ENCODE measurements around the gene NTM.

The NTM gene

DNA sequence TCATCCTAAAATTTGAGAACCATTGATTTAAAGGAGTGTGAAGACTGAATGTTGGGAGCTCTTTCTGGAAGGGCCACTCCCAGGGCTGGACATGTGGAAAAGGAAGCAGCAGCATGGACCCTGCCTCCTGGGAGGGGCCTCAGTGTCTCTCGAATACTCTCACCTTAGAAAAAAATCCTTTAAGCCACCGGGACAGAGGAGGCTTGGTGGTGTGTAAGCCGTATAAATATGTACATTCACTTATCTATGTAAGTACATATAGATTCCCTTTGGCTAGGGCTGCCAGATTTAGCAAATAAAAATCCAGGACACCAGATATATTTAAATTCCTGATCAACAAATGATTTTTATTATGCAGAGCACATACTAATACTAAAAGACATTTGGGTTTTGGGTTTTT is 17.6 kb downstream of the NTM start:
- no peak overlapping the region for H3K4me3 ChIP-seq (ENCODE audit: low read length)
- TF ChIP-seq, protein P1, sequence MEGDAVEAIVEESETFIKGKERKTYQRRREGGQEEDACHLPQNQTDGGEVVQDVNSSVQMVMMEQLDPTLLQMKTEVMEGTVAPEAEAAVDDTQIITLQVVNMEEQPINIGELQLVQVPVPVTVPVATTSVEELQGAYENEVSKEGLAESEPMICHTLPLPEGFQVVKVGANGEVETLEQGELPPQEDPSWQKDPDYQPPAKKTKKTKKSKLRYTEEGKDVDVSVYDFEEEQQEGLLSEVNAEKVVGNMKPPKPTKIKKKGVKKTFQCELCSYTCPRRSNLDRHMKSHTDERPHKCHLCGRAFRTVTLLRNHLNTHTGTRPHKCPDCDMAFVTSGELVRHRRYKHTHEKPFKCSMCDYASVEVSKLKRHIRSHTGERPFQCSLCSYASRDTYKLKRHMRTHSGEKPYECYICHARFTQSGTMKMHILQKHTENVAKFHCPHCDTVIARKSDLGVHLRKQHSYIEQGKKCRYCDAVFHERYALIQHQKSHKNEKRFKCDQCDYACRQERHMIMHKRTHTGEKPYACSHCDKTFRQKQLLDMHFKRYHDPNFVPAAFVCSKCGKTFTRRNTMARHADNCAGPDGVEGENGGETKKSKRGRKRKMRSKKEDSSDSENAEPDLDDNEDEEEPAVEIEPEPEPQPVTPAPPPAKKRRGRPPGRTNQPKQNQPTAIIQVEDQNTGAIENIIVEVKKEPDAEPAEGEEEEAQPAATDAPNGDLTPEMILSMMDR (conservative IDR thresholded peaks at IDR 0.05; ENCODE audit: low read length): no peak
- DNase-seq (ENCODE audit: low read depth): no peak

DNA sequence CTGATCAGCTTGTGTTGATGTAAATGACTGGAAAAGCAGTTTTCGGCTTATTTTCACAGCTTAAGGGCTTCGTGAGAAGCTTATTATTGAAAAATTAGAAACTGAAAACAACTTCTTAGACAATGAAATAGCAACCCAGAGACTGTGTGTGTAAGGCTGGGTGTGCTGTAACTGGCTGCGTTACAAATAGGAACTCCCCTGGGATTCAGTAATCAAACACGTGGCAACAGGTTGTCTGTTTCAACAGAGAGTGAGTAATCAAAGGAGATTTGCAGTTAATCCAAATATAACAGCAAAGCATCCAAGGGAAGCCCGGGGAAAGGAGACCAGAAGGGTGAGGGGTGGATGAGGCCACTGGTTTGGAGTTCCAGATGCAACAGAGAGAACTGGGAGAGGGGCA is 19.2 kb downstream of the NTM start:
- no peak for DNase-seq (ENCODE audit: low read depth)
- TF ChIP-seq, protein P1 (conservative IDR thresholded peaks at IDR 0.05; ENCODE audit: low read length): no peak
- H3K4me3 ChIP-seq (ENCODE audit: low read length): no peak overlapping the region

DNA sequence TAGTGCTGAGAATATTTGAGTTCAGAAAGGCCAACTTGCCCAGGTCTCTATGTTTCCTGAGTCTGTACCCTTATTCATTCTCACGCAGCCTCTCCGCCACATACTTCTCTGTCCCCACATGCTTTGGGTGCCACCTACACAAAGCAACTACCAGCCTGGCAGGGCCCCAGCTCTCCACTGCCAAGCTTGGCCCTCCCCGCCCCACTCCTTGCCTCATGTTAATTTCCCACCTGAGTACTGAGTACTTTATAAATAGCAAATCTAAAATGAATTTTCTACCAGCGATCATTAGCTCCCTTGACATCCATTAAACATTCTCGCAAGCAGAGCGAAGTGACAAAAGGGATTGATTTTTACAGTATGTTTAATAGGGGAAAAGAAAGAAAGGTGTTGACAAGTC is 20.8 kb downstream of the NTM start:
- no peak overlapping the region for H3K4me3 ChIP-seq (ENCODE audit: low read length)
- TF ChIP-seq, protein P1 (conservative IDR thresholded peaks at IDR 0.05; ENCODE audit: low read length): no peak
- DNase-seq (ENCODE audit: low read depth): no peak

DNA sequence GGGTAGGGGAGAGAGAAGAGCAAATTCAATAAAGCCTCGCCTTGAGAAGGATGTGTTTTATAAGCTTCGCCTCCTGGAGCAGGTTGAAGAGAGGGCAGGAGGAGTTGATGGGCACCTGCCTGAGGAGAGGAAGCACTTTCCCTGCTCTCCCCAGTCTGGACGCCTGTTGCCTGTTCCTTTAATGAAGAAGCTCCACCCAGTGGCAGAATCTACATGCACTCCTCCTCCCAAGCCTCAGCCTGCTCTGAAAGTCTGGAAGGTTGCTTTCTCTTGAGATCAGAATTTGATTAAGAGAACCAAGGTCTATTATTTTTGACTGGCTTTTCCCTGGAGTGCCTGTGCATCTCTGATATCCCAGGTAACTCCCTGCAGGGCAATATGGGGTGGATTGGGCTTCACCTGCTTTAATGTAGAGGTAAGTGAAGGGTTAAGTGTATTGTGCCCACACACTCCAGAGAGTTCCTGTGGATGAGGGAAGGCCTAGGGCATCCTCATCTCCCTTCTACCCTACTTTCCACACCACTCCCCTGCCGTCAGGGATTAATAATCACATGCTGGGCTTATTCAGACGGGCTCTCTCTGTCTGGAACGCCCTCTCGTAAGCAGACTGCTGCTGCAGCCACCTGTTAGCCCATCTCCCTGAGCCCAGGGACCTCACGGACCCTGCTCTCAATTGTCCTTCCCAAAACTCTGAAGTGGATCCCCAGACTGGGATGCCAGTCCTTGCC is 22.3 kb downstream of the NTM start:
- TF ChIP-seq, protein P1 (conservative IDR thresholded peaks at IDR 0.05; ENCODE audit: low read length): 0 out of 2 replicates have a peak, but pooled peaks have one; percentile 6
- DNase-seq (ENCODE audit: low read depth): peak; percentile 3
- H3K4me3 ChIP-seq (ENCODE audit: low read length): no peak overlapping the region

DNA sequence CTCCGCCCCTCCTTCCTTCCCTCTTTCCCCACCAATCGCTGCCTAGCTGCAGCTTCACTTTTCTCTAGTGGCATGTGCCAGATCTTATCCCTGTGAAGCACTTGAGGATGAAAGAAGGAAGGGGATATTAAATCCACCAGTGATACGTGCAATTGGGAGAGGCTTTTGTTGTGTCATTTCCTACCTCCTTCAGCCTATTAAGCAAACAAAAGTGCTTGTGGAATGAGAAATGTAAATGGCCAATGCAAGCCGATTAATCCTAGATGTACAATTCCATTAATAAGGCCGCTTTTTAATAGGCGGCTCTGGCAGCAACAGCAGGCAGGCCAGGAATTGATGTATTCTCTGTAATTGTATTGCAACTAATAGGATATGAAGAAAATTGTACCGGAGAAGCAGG is 23.3 kb downstream of the NTM start:
- DNase-seq (ENCODE audit: low read depth): no peak

DNA sequence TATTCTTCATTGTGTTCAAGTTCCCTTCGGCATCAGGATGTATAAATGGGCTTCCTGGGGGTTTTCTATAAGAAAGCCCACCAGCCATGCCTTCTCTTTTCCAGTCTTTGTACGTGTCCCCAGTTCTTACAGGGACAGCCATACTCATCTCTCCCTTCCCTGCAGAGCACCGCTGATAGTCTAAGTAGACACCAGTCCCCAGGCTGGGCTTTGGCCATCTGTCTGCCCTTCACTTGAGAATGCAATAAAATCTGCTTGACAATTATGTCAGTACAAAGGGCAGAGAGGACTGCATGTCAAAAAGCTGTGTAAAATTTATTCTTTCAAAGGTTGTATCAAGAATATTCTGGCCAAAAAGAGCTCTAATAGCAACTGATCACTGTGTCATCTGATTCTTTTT is 27.3 kb downstream of the NTM start:
- no peak overlapping the region for H3K4me3 ChIP-seq (ENCODE audit: low read length)
- TF ChIP-seq, protein P1 (conservative IDR thresholded peaks at IDR 0.05; ENCODE audit: low read length): no peak
- DNase-seq (ENCODE audit: low read depth): no peak

More for the DNA sequence above, 23.3 kb downstream of the NTM start:
- no peak overlapping the region for H3K4me3 ChIP-seq (ENCODE audit: low read length)
- TF ChIP-seq, protein P1 (conservative IDR thresholded peaks at IDR 0.05; ENCODE audit: low read length): no peak

DNA sequence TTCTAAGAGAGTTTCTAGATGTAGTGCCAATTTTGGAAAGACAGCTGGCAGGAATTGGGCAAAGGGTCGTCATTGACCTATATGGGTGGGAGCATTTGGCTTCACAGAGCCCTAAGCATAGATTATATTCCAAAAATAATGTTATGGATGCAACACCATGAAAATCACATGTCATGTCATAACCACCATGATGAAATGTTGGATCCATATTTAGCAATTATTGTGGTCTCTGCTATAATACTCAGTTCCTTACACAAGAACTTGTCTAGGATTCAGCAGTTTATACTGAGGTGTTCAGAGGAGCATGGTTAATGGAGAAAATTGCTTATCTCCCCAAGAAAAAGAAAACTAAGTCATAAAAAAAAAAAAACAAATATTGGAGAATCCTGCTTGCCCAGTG is 31.6 kb downstream of the NTM start:
- no peak overlapping the region for H3K4me3 ChIP-seq (ENCODE audit: low read length)
- no peak for DNase-seq (ENCODE audit: low read depth)
- TF ChIP-seq, protein P1 (conservative IDR thresholded peaks at IDR 0.05; ENCODE audit: low read length): no peak
